HCT116 (cell line): ENCODE results near the gene POLDIP2. TPM values are rescaled to one million over a fixed set of nuclear protein-coding genes. Genes with fewer than 3 reads are reported as not detected.

ENCODE experiments used
- ATAC-seq: fragments of 200-7000 bp; cut with Tn5 transposase; 2 replicates; pipeline ENCODE4 v1.9.1; 2020; ENCODE audit warnings: mild to moderate bottlenecking, moderate library complexity
- BruUV-seq: library from RNA; stranded (reverse); fragments of 400-500 nt; replicated peaks from 2 replicates; lab custom pipeline; 2021; lab: Mats Ljungman, UMichigan
- CTCF ChIA-PET: fragments of 300-600 bp; sonication (Branson Sonifier 250); formaldehyde crosslinking; loops from one replicate; lab custom pipeline; 2021; ENCODE audit warnings: antibody characterized with exemption; lab: Charles Lee
- POLR2A ChIA-PET: fragments of 300-600, 350-600 bp; sonication (Branson Sonifier 250); formaldehyde crosslinking; loops from one replicate; lab custom pipeline; 2021; ENCODE audit warnings: antibody characterized with exemption; lab: Charles Lee
- RAD21 ChIA-PET, 2 experiments: fragments of 300-600 bp; sonication (Branson Sonifier 250); formaldehyde crosslinking; loops; one replicate each; lab custom pipeline; 2023; ENCODE audit warnings: low total read pairs in 2 of 2; ENCODE audit not compliant: uncharacterized antibody in 2 of 2, unreplicated experiment in 2 of 2, low non-redundant PET in 1 of 2; lab: Charles Lee
- DNase-seq: peaks from one replicate; pipeline ENCODE4 v3.0.0-alpha.2; 2010; ENCODE audit warnings: low read depth, low spot score
- H2AFZ ChIP-seq: fragments of 200-600 bp; shearing (Covaris generic), sonication (generic); 2 replicates; pipeline ENCODE4 v1.6.1; 2017; ENCODE audit warnings: low read depth, mixed run types, mixed read lengths, antibody characterized with exemption, low read length; ENCODE audit not compliant: poor library complexity, severe bottlenecking
- H3K27ac ChIP-seq: 2 replicates; pipeline ENCODE4 v1.5.1; 2012; ENCODE audit warnings: low read depth, low read length
- H3K27me3 ChIP-seq: fragments of 200-600 bp; sonication (generic); 2 replicates; pipeline ENCODE4 v1.6.1; 2016; ENCODE audit warnings: mixed run types, low read length, mixed read lengths; ENCODE audit not compliant: insufficient read depth
- H3K36me3 ChIP-seq, 2 experiments: fragments of 200-500 bp in 1 of 2; fragments of 200-600 bp in 1 of 2; sonication (Bioruptor generic) in 1 of 2; sonication (generic) in 1 of 2; 2 replicates each; pipeline versions ENCODE4 v1.5.1 to v1.6.1; 2014 to 2016; ENCODE audit warnings: low read length in 2 of 2, inconsistent platforms in 1 of 2, mixed read lengths in 1 of 2, mixed run types in 1 of 2; ENCODE audit not compliant: insufficient read depth in 2 of 2, control insufficient read depth in 1 of 2
- H3K4me1 ChIP-seq, 2 experiments: fragments of 200-600 bp in 1 of 2; sonication (generic) in 1 of 2; 2 replicates each; pipeline versions ENCODE4 v1.5.1 to v1.6.1; 2012 to 2017; ENCODE audit warnings: low read length in 2 of 2, inconsistent platforms in 1 of 2, mild to moderate bottlenecking in 1 of 2, mixed read lengths in 1 of 2, mixed run types in 1 of 2, moderate library complexity in 1 of 2; ENCODE audit not compliant: insufficient read depth in 2 of 2, control insufficient read depth in 1 of 2
- H3K4me2 ChIP-seq: fragments of 200-600 bp; sonication (generic); 2 replicates; pipeline ENCODE4 v1.6.1; 2017; ENCODE audit warnings: mixed run types, low read length, mixed read lengths
- H3K4me3 ChIP-seq, 2 experiments: fragments of 200-600 bp in 1 of 2; sonication (generic) in 1 of 2; replicated peaks in 1 of 2; 2 replicates each; pipeline ENCODE4 v1.5.1; 2011 to 2016; ENCODE audit warnings: low read length in 2 of 2, control low read depth in 1 of 2, low read depth in 1 of 2, mild to moderate bottlenecking in 1 of 2, mixed read lengths in 1 of 2, mixed run types in 1 of 2
- H3K79me2 ChIP-seq: fragments of 200-600 bp; sonication (generic); 2 replicates; pipeline ENCODE4 v1.6.1; 2017; ENCODE audit warnings: mild to moderate bottlenecking, mixed run types, low read length, moderate library complexity, mixed read lengths; ENCODE audit not compliant: insufficient read depth
- H3K9ac ChIP-seq: fragments of 200-600 bp; sonication (generic); 2 replicates; pipeline ENCODE4 v1.6.1; 2016; ENCODE audit warnings: low read length, mixed read lengths
- H3K9me2 ChIP-seq: fragments of 200-600 bp; sonication (generic), shearing (Covaris generic); 2 replicates; pipeline ENCODE4 v1.6.1; 2017; ENCODE audit warnings: mixed run types, mild to moderate bottlenecking, moderate library complexity; ENCODE audit not compliant: insufficient read depth
- H3K9me3 ChIP-seq, 2 experiments: fragments of 200-500 bp in 1 of 2; fragments of 200-600 bp in 1 of 2; sonication (Bioruptor generic) in 1 of 2; sonication (generic) in 1 of 2; 2 replicates each; pipeline ENCODE4 v1.6.1; 2014 to 2017; ENCODE audit warnings: low read length in 2 of 2, mixed read lengths in 2 of 2, inconsistent platforms in 1 of 2, low read depth in 1 of 2, mild to moderate bottlenecking in 1 of 2, mixed run types in 1 of 2, moderate library complexity in 1 of 2; ENCODE audit not compliant: control insufficient read depth in 1 of 2, insufficient read depth in 1 of 2
- H4K20me1 ChIP-seq: fragments of 200-600 bp; sonication (generic), shearing (Covaris generic); 2 replicates; pipeline ENCODE4 v1.6.1; 2017; ENCODE audit warnings: mixed run types, mild to moderate bottlenecking, moderate library complexity; ENCODE audit not compliant: insufficient read depth
- CBX3 ChIP-seq: IDR thresholded peaks from 2 replicates; pipeline ENCODE4 v1.6.1; 2012; ENCODE audit warnings: low read depth
- CEBPB ChIP-seq: IDR thresholded peaks from 2 replicates; pipeline ENCODE4 v1.6.1; 2012; ENCODE audit warnings: low read depth
- CTCF ChIP-seq, 3 experiments: fragments of 200-600 bp in 1 of 3; sonication (generic) in 1 of 3; IDR thresholded peaks in 2 of 3; conservative IDR thresholded peaks in 1 of 3; 2 replicates each; pipeline ENCODE4 v1.5.1; 2012 to 2017; ENCODE audit warnings: low read depth in 2 of 3, low read length in 2 of 3, antibody characterized with exemption in 1 of 3, borderline replicate concordance in 1 of 3, control low read depth in 1 of 3, mild to moderate bottlenecking in 1 of 3, mixed read lengths in 1 of 3, mixed run types in 1 of 3, moderate library complexity in 1 of 3; ENCODE audit not compliant: insufficient read depth in 1 of 3
- EZH2 ChIP-seq: fragments of 200-600 bp; sonication (generic); IDR thresholded peaks from 2 replicates; pipeline ENCODE4 v1.6.1; 2017; ENCODE audit warnings: antibody characterized with exemption, mixed run types
- EZH2phosphoT487 ChIP-seq: fragments of 200-600 bp; IDR thresholded peaks from 2 replicates; pipeline ENCODE4 v1.6.1; 2018; ENCODE audit warnings: antibody characterized with exemption, borderline replicate concordance
- FOSL1 ChIP-seq: IDR thresholded peaks from 2 replicates; pipeline ENCODE4 v1.6.1; 2012; ENCODE audit warnings: low read depth
- POLR2A ChIP-seq: IDR thresholded peaks from 2 replicates; pipeline ENCODE4 v1.7.0; 2011; ENCODE audit warnings: borderline replicate concordance; ENCODE audit not compliant: insufficient read depth, insufficient read length; ENCODE audit errors: extremely low read depth
- RAD21 ChIP-seq: IDR thresholded peaks from 2 replicates; pipeline ENCODE4 v1.6.1; 2012; ENCODE audit warnings: low read depth, mild to moderate bottlenecking
- SIN3A ChIP-seq: IDR thresholded peaks from 2 replicates; pipeline ENCODE4 v1.6.1; 2012; ENCODE audit warnings: low read depth
- SP1 ChIP-seq: IDR thresholded peaks from 2 replicates; pipeline ENCODE4 v1.6.1; 2012; ENCODE audit warnings: low read depth
- SRF ChIP-seq: IDR thresholded peaks from 2 replicates; pipeline ENCODE4 v1.6.1; 2012; ENCODE audit warnings: low read depth
- TCF7L2 ChIP-seq: IDR thresholded peaks from 2 replicates; pipeline ENCODE4 v1.7.0; 2011; ENCODE audit warnings: borderline replicate concordance, inconsistent platforms; ENCODE audit not compliant: insufficient read depth, insufficient read length; ENCODE audit errors: extremely low read depth
- YY1 ChIP-seq: IDR thresholded peaks from 2 replicates; pipeline ENCODE4 v1.6.1; 2011; ENCODE audit warnings: low read length, low read depth, moderate library complexity, mild to moderate bottlenecking; ENCODE audit not compliant: insufficient replicate concordance; ENCODE audit errors: extremely low read depth
- ZBTB33 ChIP-seq: IDR thresholded peaks from 2 replicates; pipeline ENCODE4 v1.6.1; 2011; ENCODE audit warnings: mild to moderate bottlenecking, low read length, moderate library complexity; ENCODE audit not compliant: insufficient replicate concordance; ENCODE audit errors: extremely low read depth
- ZFX ChIP-seq: fragments of 450-650 bp; IDR thresholded peaks from 2 replicates; pipeline ENCODE4 v1.6.1; 2017
- intact Hi-C: fragments of 100-400 bp; cut with micrococcal nuclease; formaldehyde crosslinking; loops from 2 replicates; pipeline ENCODE4 v1.10.0; 2022
- total RNA-seq: library from RNA; stranded (reverse); gene quantifications from one replicate; pipeline ENCODE4 v1.2.1, GENCODE V29; 2021; ENCODE audit not compliant: unreplicated experiment
- TF ChIP-seq, protein P1 (sequence below): IDR thresholded peaks from 2 replicates; pipeline ENCODE4 v1.6.1; 2012; ENCODE audit warnings: low read depth

The POLDIP2 gene
- total RNA-seq, 1 experiment from 2014 or later: 78.0 TPM

DNA sequence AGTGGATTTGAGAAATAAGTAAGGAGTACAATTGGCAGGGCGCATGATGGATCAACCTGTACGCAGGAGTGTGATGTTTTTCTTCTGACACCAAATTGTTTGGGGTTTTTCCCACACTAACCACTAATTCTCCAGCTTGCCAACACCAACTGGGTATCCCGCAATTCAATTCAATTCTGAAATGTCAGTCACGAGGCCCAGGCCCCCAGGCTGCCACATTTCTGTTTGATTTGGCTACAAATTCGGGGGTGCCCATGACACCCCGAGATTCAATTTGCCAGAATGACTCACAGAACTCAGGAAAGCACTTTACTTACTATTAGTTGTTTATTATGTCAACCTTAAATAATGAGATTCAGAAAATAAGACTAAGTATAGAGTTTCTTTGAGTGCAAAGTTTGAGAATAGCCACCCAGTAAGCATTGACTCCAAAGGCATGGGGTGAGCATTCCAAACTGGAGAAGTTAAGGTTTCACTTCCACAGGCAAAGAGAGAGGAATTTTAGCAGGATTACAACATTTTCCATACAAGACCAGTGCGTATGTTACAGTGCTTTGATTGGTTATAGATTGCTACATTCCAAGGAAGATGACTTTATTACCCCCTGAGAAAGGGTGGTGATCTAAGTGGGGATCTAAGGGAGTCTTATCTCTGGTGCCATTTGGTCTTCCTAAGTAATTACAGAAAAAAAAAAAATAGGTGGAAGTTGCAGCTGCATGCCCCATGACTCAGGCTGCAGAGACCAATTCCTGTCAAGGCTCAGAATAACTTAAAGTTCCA is 37.2 kb upstream of the POLDIP2 start:
- H3K9me3 ChIP-seq: no peaks in the 10 kb centered on the region
- no peaks in the 10 kb centered on the region for H3K4me1 ChIP-seq
- H2AFZ ChIP-seq: no peak overlapping the region
- no TSS peak for BruUV-seq
- TF ChIP-seq TCF7L2: no peak
- no peak for TF ChIP-seq CTCF (IDR thresholded peaks at IDR 0.05 in 2 of 3, conservative IDR thresholded peaks at IDR 0.05 in 1 of 3; ENCODE audit: borderline replicate concordance in 1 of 3, insufficient read depth in 1 of 3, low read depth in 2 of 3, low read length in 2 of 3)
- TF ChIP-seq CEBPB: no peak
- no peak for TF ChIP-seq RAD21
- TF ChIP-seq, protein P1, sequence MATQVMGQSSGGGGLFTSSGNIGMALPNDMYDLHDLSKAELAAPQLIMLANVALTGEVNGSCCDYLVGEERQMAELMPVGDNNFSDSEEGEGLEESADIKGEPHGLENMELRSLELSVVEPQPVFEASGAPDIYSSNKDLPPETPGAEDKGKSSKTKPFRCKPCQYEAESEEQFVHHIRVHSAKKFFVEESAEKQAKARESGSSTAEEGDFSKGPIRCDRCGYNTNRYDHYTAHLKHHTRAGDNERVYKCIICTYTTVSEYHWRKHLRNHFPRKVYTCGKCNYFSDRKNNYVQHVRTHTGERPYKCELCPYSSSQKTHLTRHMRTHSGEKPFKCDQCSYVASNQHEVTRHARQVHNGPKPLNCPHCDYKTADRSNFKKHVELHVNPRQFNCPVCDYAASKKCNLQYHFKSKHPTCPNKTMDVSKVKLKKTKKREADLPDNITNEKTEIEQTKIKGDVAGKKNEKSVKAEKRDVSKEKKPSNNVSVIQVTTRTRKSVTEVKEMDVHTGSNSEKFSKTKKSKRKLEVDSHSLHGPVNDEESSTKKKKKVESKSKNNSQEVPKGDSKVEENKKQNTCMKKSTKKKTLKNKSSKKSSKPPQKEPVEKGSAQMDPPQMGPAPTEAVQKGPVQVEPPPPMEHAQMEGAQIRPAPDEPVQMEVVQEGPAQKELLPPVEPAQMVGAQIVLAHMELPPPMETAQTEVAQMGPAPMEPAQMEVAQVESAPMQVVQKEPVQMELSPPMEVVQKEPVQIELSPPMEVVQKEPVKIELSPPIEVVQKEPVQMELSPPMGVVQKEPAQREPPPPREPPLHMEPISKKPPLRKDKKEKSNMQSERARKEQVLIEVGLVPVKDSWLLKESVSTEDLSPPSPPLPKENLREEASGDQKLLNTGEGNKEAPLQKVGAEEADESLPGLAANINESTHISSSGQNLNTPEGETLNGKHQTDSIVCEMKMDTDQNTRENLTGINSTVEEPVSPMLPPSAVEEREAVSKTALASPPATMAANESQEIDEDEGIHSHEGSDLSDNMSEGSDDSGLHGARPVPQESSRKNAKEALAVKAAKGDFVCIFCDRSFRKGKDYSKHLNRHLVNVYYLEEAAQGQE: no peak
- TF ChIP-seq ZFX: no peak
- TF ChIP-seq ZBTB33: no peak
- TF ChIP-seq SP1: no peak
- TF ChIP-seq POLR2A: no peak
- TF ChIP-seq EZH2: no peak
- TF ChIP-seq EZH2phosphoT487: no peak
- TF ChIP-seq SIN3A: no peak
- TF ChIP-seq YY1: no peak
- TF ChIP-seq FOSL1: no peak
- TF ChIP-seq SRF: no peak
- no peak for TF ChIP-seq CBX3
- H3K27me3 ChIP-seq: no peaks in the 10 kb centered on the region
- ATAC-seq (no peak), DNase-seq (no peak)
- 0 out of 4 replicates have a peak, but pooled peaks cover 0 to 3% of the 10 kb centered on the region in 2 experiments for H3K36me3 ChIP-seq
- H3K9ac ChIP-seq: no peak overlapping the region
- H3K27ac ChIP-seq: no peak overlapping the region
- intact Hi-C loops: no loop called here
- H3K9me2 ChIP-seq: no peaks in the 10 kb centered on the region
- ChIA-PET CTCF (no interaction called here), POLR2A (no interaction called here), RAD21 (no interaction called here)
- no peaks in the 10 kb centered on the region for H4K20me1 ChIP-seq
- H3K79me2 ChIP-seq: no peaks in the 10 kb centered on the region
- H3K4me3 ChIP-seq: no peak overlapping the region
- no peak overlapping the region for H3K4me2 ChIP-seq
